Lower lobe of right lung (tissue), 2 donors: ENCODE data around the gene TMEM38B. TPM values are rescaled to one million over a fixed set of nuclear protein-coding genes. Genes with fewer than 3 reads are reported as not detected.

Experiments used
- ATAC-seq, 2 donors: fragments of 200-7000 bp; cut with Tn5 transposase; one replicate each; pipeline ENCODE4 v1.9.1; 2020 to 2022; ENCODE audit warnings: mild to moderate bottlenecking in 2 of 2, moderate library complexity in 2 of 2
- DNase-seq: peaks from one replicate; pipeline ENCODE4 v3.0.0-alpha.2; 2020
- H3K27ac ChIP-seq: fragments of 200-600 bp; one replicate; pipeline ENCODE4 v1.8.0; 2022
- H3K27me3 ChIP-seq: fragments of 200-600 bp; one replicate; pipeline ENCODE4 v1.8.0; 2022; ENCODE audit warnings: low read depth
- H3K36me3 ChIP-seq: fragments of 200-600 bp; one replicate; pipeline ENCODE4 v1.8.0; 2022; ENCODE audit warnings: mild to moderate bottlenecking
- H3K4me1 ChIP-seq: fragments of 200-600 bp; one replicate; pipeline ENCODE4 v1.8.0; 2022
- H3K4me3 ChIP-seq: fragments of 200-600 bp; one replicate; pipeline ENCODE4 v1.8.0; 2022; ENCODE audit warnings: mild to moderate bottlenecking
- H3K9me3 ChIP-seq: fragments of 200-600 bp; one replicate; pipeline ENCODE4 v1.8.0; 2022
- CTCF ChIP-seq: fragments of 200-600 bp; IDR thresholded peaks from one replicate; pipeline ENCODE4 v1.8.0; 2022; ENCODE audit warnings: antibody characterized with exemption, mild to moderate bottlenecking
- intact Hi-C: fragments of 100-400 bp; cut with DNase I; formaldehyde crosslinking; loops from one replicate; pipeline ENCODE4 v1.11.0; 2022
- total RNA-seq: library from RNA; stranded (reverse); fragmentation: NEBNext Ultra II Directional; extraction: Animal tissue kit (Norgen Biotek cat#: 25700); gene quantifications from one replicate; pipeline ENCODE4 v1.2.1, GENCODE V29; 2021
- donor health status: DM: no; HTN: yes; CAD: no; lungs with severe emphysema.

Gene TMEM38B
- total RNA-seq, 1 donor from 2014 or later: 10.9 TPM

- ATAC-seq (peak; percentile 88 to 89), DNase-seq (peak; percentile 81)
- no peaks in the 10 kb centered on the region for H3K9me3 ChIP-seq
- H3K27me3 ChIP-seq: peaks cover 29% of the 10 kb centered on the region
- peaks cover 18% of the 10 kb centered on the region for H3K4me1 ChIP-seq
- peak overlapping the region; percentile 48 for H3K27ac ChIP-seq
- no peaks in the 10 kb centered on the region for H3K36me3 ChIP-seq
- intact Hi-C loops: no loop called here
- TF ChIP-seq CTCF: no peak
- peak overlapping the region; percentile 88 for H3K4me3 ChIP-seq
These were observed 674 bp downstream of the TMEM38B start for GRCh38 chr9:105694848-105695581.

GRCh38 chr9:105696219-105696793 is 2.0 kb downstream of the TMEM38B start:
- Histone ChIP-seq H3K9me3 (no peaks in the 10 kb centered on the region), H3K36me3 (no peaks in the 10 kb centered on the region), H3K27me3 (peaks cover 26% of the 10 kb centered on the region), H3K27ac (no peak overlapping the region), H3K4me1 (peaks cover 18% of the 10 kb centered on the region), H3K4me3 (no peak overlapping the region)
- ATAC-seq: no peak
- DNase-seq: no peak
- intact Hi-C loops: no loop called here
- TF ChIP-seq CTCF: no peak

- no peak for TF ChIP-seq CTCF
- no peak for DNase-seq
- Histone ChIP-seq H3K27me3 (peaks cover 11% of the 10 kb centered on the region), H3K36me3 (no peaks in the 10 kb centered on the region), H3K4me3 (no peak overlapping the region), H3K9me3 (no peaks in the 10 kb centered on the region), H3K4me1 (peaks cover 18% of the 10 kb centered on the region), H3K27ac (no peak overlapping the region)
- intact Hi-C loops: no loop called here
- ATAC-seq: no peak
These were observed 3.5 kb downstream of the TMEM38B start for GRCh38 chr9:105697871-105698270.

GRCh38 chr9:105698348-105698870 is 4.1 kb downstream of the TMEM38B start:
- Histone ChIP-seq H3K4me3 (no peak overlapping the region), H3K27me3 (peaks cover 6% of the 10 kb centered on the region), H3K9me3 (no peaks in the 10 kb centered on the region), H3K27ac (no peak overlapping the region), H3K4me1 (peaks cover 15% of the 10 kb centered on the region), H3K36me3 (no peaks in the 10 kb centered on the region)
- no peak for DNase-seq
- ATAC-seq: no peak
- no peak for TF ChIP-seq CTCF
- intact Hi-C loops: no loop called here

- peaks cover 2% of the 10 kb centered on the region for H3K4me1 ChIP-seq
- ATAC-seq (no peak), DNase-seq (no peak)
- no peaks in the 10 kb centered on the region for H3K36me3 ChIP-seq
- H3K27me3 ChIP-seq: no peaks in the 10 kb centered on the region
- no peaks in the 10 kb centered on the region for H3K9me3 ChIP-seq
- intact Hi-C loops: no loop called here
- H3K27ac ChIP-seq: no peak overlapping the region
- no peak overlapping the region for H3K4me3 ChIP-seq
- no peak for TF ChIP-seq CTCF
These were observed 6.3 kb downstream of the TMEM38B start for GRCh38 chr9:105700668-105701067.
